ENCODE data around the gene TPGS1.

TPGS1 gene

DNA sequence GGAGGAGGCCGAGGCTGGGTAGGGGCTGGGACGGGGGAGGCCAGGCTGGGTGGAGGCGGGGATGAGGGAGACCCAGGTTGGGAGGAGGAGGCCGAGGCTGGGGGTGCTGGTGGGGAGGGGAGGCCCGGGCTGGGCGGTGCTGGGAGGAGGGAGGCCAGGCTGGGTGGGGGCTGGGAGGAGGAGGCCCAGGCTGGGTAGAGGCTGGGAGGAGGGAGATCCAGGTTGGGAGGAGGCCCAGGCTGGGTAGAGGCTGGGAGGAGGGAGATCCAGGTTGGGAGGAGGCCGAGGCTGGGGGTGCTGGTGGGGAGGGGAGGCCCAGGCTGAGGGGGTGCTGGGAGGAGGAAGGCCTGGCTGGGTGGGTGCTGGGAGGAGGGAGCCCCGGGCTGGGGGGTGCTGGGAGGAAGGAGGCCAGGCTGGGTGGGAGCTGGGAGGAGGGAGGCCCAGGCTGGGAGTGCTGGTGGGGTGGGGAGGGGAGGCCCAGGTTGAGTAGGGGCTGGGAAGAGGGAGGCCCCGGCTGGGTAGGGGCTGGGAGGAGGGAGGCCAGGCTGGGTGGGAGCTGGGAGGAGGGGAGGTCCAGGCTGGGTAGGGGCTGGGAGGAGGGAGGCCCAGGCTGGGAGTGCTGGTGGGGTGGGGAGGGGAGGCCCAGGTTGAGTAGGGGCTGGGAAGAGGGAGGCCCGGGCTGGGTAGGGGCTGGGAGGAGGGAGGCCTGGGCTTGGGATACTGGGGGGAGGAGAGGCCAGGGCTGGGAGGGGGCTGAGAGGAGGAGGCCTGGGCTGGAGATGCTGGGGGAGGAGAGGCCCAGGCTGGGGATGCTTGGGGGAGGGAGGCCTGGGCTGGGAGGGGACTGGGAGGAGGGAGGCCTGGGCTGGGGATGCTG lies 10.7 kb downstream of the TPGS1 start:
- H3K4me3 ChIP-seq (ENCODE audit: low read depth, low read length), result no peak overlapping the region

DNA sequence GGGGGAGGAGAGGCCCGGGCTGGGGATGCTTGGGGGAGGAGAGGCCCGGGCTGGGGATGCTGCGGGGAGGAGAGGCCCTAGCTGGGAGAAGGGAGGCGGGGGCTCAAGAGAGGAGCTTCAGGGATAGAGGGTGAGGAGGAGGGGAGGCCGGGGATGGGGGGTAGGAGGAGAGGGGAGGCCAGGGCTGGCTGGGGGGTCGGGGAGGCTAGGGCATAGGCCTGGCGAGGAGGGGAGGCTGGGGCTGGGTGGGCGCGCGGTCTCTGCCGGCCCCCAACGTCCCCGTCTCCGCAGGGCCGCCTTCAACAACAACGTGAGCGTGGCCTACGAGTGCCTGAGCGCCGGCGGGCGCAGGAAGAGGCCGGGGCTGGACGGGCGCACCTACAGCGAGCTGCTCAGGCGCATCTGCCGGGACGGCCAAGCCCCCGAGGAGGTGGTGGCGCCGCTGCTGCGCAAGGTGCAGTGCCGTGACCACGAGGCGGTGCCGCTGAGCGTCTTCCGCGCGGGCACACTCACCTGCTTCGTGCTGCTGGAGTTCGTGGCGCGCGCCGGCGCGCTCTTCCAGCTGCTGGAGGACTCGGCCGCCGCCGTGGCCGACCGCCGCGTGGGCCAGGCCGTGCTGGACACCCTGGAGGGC lies 11.4 kb downstream of the TPGS1 start:
- no peak overlapping the region for H3K4me3 ChIP-seq (ENCODE audit: low read depth, low read length)

DNA sequence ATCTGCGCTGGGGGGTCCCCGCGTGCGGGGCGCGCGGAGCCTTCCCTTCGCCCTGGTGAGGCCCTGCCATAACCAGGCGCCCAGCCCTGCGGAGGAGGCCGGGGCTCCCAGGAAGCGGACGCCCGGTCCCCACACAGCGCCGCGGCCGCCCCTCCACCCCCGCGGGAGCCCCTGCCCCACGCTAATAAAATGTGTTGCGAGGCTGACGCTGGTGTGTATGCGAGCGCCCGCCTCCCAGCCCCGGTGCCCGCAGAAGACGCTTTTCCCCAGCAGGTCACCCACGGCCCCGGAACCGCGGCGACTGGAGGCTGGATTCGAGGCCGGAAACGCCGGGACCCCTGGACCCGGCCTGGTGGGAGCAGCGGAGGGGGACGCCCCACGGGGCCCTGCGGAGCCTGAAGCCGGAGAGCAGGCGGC lies 12.2 kb downstream of the TPGS1 start:
- H3K4me3 ChIP-seq (ENCODE audit: low read depth, low read length), result no peak overlapping the region

DNA sequence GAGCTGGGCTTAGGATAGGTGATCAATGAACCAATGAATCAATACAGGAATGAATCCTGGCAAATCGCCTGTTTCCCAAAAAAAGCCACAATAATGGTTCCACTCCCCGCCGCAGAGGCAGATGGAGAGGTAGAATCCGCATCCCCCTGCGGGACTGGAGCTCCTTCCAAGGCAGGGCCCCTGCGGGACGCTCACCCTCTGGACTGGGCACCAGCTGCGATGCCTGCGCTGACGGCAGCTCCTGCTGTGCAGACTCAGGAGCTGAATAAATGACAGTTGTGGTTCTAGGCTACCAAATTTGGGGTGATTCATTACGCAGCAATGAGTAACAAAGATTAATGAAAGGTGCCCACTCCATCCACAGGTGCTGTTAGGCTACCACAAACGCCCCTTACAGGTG lies 15.4 kb downstream of the TPGS1 start:
- no peak overlapping the region for H3K4me3 ChIP-seq (ENCODE audit: low read depth, low read length)

DNA sequence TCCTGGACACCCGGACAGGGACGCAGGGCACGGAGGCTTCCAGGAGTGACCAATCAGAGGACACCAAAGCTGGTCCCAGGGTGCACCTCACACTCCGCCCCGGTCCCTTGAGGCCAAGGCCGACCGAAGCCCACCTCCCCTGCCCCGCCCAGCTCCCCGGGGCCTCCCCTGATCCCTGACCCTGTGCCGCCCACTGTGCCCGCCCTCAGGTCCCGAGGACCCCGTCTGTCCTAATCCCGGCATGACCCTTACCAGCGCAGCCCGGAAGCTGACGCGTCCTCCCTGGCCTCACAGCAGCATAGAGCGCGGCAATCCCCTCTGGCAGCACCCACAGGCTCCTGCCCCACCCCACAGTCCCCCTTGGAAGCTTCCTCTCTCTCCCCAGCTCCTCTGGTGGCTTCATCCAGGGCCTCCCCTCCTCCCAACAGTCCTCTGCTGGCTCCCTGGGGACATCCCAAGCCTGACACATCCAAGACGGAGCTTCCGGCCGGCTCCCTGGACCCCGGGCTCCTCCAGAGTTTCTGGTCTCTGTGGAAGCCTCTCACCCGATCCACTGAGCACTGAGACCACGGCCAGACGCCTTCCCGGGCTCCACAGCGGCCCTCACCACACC lies 16.9 kb downstream of the TPGS1 start:
- H3K4me3 ChIP-seq (ENCODE audit: low read depth, low read length), result no peak overlapping the region

DNA sequence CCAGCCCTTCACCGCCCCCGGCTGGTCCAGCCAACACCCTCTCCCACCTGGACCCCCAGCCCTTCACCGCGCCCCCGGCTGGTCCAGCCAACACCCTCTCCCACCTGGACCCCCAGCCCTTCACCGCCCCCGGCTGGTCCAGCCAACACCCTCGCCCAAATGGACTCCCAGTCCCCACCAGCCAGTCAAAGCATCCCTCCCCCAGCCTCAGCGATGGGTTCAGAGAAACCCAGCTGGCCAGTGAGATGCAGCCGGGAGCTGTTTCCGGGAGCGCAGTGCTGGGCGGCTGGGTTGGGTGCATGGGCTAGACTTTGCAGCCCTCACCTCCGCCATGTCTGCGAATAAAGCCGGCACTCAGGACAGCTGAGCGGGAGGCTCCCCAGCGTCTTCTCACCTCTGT lies 17.7 kb downstream of the TPGS1 start:
- no peak overlapping the region for H3K4me3 ChIP-seq (ENCODE audit: low read depth, low read length)

DNA sequence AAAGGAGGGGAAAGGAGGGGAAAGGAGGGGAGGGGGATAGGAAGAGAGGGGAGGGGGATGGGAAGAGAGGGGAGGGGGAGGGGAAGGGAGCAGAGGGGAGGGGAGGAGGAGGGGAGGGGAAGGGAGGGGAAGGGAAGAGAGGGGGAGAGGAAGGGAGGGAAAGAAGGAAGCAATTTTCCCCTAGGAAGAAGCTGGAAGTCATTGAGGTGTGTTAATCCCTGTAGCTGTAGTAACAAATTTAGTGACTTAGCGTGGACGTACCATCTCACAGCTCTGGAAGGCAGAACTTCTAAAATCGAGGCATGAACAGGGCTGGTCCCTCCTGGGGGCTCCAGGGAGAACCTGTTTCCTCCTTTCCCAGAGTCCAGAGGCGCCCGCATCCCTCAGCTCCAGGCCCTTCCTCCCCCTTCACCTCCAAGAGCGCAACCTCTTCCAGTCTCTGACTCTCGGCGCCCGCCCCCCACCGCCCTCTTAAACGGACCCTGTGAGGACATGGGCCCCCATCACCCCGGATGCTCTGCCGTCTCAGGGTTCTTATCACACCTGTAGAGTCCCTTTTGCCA lies 18.6 kb downstream of the TPGS1 start:
- no peak overlapping the region for H3K4me3 ChIP-seq (ENCODE audit: low read depth, low read length)

DNA sequence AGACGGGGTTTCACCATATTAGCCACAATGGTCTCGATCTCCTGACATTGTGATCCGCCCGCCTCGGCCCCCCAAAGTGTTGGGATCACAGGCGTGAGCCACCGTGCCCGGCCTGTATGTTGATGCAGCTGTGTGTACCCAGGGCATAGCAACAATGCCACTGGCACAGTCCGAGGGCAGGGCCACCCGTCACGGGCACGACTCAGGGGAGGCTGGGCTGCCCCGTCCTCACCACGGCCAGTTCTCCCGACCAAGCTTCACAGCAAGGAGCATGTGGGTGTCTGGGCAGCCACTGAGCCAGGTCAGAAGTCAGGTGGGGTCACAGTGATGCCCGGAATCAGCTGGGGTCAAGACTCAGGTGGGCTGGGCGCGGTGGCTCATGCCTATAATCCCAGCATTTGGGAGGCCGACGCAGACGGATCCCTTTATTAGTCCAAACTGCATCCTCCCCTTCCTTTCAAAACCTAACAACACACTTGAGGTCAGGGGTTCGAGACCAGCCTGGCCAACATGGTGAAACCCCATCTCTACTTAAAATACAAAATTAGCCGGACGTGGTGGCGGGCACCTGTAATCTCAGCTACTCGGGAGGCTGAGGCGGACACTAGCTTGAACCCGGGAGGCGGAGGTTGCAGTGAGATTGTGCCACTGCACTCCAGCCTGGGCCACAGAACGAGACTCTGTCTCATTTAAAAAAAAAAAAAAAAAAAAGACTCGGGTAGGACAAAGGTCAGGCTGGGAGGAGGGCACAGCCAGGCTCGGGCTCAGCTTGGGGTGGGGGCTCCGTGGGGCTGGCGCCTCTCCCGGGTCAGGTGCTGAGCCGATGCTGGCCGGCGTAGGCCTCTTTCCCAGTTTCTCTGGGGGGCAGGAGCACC lies 23.1 kb downstream of the TPGS1 start:
- H3K4me3 ChIP-seq (ENCODE audit: low read depth, low read length), result peak overlapping the region; percentile 72

DNA sequence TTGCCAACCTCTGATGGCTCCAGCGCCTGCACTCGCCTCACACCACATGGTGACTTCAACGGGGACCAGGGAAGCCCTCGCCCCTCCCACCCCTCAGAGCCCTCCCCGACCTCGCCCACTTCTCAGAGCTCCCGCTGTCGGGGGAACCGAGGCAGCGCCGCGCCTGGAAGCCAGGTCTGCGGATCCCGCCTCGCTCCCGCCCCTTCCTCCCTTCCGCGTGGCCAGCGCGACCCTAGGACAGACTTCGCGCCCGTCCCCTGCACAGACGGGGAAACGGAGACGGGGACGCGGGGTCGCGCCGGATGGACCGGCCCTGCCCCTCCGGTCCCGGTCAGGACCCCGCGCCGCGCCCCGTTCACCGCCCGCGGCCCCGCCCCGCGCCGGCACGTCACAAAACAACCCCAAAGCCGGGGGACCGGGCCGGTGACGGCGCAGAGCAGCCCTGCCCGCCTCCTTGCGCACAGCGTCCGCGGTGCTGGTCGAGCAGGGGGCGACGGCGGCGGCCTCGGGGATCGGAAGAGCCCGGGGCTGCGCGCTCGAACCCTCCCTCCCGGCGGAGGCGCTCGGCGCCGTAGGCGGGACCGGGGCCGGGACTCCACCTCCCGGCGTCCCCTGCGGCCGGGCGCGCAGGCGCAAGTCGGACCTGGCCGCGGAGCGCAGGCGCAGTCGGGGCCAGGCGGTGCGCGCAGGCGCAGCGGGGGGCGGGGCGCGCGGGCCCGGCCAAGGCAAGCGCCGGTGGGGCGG lies 23.9 kb downstream of the TPGS1 start:
- peak overlapping the region; percentile 72 for H3K4me3 ChIP-seq (ENCODE audit: low read depth, low read length)

DNA sequence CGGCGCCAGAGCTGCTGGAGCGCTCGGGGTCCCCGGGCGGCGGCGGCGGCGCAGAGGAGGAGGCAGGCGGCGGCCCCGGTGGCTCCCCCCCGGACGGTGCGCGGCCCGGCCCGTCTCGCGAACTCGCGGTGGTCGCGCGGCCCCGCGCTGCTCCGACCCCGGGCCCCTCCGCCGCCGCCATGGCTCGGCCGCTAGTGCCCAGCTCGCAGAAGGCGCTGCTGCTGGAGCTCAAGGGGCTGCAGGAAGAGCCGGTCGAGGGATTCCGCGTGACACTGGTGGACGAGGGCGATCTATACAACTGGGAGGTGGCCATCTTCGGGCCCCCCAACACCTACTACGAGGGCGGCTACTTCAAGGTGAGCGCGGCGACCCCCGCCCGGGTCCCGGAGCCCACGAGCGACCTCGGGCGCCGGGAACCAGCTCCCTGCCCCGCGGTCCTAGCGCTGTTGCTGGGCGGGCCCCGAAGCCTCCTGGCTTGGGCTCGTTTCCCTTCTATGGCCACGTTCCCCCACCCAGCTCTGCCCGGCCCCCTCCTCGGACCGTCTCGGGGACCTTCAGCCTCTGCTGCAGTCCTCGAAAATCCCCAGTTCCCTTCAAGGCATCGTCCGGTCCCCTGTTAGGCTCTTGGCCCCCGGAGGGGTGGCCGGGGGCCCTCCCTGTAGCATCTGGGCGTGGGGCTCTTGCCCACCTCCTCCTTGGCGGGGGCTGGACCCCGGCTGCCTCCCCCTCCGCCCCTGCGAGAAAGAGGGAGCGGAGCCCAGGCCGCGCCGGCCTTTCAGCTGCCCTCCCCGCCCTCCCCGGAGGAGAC lies 24.7 kb downstream of the TPGS1 start, which contains the start of gene CDC34:
CDC34 (plus strand) TSS at position 8 of the 808 bp plus-strand sequence; CDS start at position 180, 172 bp downstream.
- peak within 1 kb of the TSS; percentile 83 for H3K4me3 ChIP-seq (ENCODE audit: low read depth, low read length)

DNA sequence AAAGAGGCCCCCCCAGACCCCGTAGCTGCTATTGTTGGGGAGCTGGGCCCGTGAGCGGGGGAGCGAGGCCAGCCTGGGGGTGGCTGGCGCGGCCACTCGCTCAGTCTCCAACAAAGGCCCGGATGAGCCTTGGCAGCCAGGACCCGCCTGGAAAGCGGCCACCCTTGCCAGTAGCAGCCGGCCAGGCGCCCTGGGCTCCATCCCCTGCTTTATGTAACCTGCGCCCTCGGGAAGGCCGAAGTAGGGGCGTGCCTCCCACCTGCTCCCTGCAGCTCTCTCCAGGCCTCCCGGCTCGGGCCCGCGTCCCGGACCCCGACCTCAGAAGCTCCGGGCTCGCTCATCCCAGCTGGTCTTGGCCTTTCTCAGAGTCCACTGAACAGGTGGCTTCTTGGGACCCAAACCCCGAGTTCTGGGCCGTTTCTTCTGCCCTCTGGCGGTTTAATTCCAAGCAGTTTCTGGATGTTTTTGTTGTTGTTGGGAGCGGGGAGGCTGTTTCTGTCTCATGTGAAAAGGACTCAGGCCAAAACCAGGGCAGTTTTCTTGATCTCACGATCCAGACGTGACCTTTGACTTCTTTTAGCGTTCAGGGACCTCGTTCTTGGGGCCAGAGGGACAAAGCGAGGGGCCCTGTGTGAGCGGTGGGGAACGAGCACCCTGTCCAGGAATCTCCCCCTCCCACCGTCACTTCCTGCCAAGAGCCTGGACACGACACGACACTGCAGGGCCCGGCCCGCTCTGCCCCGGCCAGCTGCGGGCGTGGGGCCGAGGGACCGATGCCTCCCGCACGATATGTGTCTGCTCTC lies 25.5 kb downstream of the TPGS1 start:
- peak overlapping the region; percentile 83 for H3K4me3 ChIP-seq (ENCODE audit: low read depth, low read length)

DNA sequence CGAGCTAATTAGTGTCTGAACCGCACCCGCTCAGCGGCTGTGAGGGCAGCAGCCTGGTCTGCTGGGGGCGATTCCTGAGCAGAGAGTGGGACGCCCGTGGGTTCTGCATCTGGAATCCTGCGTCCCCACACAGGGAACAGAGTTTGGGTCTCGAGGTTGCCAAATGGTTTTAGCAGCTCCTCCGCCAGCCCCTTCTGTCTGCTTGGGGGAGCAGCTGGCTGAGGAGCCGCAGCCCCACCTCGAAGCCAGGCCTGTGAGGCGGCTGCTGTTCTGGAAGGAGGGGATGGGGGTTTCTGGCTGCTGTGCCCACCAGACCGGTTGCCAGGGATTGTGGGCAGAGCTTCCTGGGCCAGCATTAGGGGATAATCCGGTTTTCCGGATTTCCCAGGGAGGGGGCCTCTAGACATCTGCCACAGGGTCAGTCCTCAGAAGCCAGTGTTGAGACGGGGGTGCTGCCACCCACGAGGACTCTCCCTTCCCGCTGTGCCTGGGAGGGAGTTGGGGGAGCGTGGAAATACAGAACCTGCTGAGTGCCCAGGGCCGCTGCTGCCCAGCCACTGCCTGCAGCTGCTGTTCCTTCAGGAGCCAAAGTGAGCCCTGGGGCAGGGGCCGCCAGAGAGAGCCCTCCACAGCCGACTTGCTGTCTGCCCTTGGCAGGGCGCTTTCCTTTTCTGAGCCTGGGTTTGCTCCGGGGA lies 26.2 kb downstream of the TPGS1 start:
- peak overlapping the region; percentile 83 for H3K4me3 ChIP-seq (ENCODE audit: low read depth, low read length)

DNA sequence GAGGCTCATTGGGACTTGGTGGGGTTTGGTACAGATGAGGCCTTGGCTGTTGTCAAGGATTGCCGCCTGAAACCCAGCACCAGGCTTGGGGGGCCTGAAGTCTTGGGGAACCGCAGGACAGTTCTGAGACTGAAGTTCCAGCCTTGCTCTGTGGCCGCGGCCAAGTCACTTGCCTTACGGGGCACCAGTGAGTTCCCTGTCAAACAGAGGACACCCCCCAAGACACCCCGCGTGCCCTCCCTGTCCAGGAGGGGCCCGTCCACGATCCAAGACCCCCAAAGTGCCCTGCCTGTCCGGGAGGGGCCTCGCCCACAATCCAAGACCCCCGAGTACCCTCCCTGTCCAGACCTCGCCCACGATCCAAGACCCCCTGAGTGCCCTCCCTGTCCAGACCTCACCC lies 26.8 kb downstream of the TPGS1 start:
- H3K4me3 ChIP-seq (ENCODE audit: low read depth, low read length), result no peak overlapping the region

DNA sequence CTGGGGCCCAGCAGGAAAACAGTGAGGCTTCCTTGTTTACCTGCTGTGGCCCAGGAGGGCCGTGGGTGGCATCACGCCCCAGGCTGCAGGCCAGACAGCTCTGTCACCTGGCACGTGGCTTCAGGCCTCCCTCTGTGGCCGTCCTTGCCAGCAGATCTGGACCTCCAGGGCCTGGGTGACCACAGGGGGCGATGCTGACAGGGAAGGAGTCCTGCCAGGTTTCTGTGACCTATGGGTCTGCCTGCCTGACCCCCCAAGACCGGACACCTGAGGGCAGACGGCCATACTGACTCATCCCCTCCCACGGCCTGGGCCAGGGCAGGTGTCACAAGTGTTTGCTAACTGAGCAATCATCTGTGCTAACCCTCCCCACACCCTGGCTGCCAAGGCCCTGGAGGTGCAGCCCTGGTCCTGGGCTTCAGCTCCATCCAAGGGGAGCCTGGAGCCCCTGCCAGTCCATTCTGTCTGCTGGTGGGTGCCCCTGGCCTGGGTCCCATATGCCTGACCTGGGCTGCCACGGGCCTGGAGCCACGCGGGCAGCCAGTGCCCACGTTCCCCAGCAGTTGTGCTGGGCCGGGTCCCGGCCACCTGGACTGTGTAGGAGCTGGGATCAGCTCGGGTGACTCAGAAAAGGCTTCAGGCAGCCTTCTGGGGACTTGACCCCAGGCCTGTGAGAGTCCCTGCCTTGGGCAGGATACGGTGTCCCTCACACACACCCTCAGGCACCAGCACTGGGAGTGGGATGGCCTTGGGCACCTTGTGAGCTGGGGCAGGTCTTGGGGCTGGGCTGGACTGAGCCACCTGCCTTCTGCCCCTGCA lies 27.9 kb downstream of the TPGS1 start:
- H3K4me3 ChIP-seq (ENCODE audit: low read depth, low read length), result no peak overlapping the region

DNA sequence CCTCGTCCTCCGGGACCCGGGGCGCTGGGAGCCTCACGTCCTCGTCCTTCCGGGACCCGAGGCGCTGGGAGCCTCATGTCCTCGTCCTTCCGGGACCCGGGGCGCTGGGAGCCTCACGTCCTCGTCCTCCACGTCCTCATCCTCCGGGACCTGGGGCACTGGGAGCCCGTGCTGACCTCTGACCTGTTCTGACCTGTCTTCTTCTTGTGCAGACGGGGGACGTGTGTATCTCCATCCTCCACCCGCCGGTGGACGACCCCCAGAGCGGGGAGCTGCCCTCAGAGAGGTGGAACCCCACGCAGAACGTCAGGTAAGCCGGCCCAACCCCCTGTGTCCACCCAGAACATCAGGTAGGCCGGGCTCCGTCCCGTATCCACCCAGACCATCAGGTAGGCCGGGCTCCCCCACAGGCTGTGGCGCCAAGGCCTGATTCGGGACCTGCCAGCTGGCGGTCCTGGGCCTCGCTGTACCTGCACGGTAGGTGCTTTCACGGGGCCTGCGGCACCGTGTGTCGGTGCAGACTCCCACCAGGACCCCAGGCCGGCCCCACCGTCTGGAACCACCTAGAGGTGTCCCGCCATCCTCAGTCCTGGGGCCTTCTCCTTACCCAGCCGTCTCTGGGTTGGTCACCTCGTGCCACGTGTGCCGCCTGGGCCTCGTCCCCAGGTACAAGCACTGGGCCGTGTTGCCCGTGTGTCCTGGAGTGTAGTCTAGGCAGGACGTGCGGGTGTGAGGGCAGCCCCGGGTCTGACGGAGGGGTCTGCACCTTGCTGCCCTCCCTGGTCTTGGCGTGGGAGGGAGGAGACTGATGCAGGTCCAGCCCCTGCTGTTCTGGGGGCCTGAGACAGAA lies 29.0 kb downstream of the TPGS1 start:
- no peak overlapping the region for H3K4me3 ChIP-seq (ENCODE audit: low read depth, low read length)

DNA sequence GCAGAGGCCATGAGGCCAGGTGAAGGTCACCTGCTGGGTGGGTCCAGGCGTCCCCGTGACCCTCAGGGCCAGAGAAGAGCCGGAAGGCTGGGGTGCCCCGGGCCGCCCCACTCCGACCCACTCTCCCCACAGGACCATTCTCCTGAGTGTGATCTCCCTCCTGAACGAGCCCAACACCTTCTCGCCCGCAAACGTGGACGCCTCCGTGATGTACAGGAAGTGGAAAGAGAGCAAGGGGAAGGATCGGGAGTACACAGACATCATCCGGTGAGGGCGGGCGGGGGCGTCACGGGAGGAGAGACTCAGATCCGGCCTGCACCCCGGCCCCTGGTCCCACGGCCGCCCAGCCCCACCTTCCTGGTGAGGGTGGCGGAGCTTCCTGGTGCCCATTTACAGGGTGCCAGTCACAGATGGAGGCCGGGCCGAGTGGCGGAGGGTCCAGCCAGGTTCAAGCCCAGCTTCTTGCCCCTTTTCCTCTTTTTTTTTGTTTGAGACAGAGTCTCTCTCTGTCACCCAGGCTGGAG lies 29.6 kb downstream of the TPGS1 start:
- H3K4me3 ChIP-seq (ENCODE audit: low read depth, low read length), result no peak overlapping the region

Measured in iPS-11a (cell line).